Skeletal muscle cell (primary cell): Measurements from ENCODE around the gene CACNA1S.

Experiments used
- DNase-seq: peaks from one replicate; pipeline ENCODE4 v3.0.0-alpha.2; 2010; ENCODE audit warnings: low read depth
- H3K4me3 ChIP-seq: 2 replicates; pipeline ENCODE4 v1.5.1; 2011; ENCODE audit warnings: low read depth, mild to moderate bottlenecking, control low read depth, low read length, moderate library complexity

The CACNA1S gene

DNA sequence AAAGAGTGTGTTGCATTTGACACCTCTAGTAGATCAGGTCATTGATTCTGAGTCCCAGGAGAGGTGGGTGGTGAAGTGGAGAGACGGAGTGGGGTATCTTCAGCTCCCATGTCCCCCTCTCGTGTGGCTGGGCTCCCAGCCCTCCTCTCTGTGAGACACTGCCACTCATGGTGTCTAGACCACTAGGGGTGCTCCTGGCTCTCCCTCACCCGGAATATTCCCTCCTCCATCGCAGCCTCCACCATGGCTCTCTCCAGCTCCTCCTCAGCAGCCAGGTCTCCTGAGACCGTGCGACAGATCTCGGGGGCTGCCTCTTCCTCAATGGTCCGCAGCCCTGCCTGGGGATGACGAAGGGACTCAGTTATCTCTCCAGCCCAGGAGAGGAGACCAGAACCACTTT lies 68.1 kb downstream of the CACNA1S start:
- H3K4me3 ChIP-seq, result no peak overlapping the region
- no peak for DNase-seq

DNA sequence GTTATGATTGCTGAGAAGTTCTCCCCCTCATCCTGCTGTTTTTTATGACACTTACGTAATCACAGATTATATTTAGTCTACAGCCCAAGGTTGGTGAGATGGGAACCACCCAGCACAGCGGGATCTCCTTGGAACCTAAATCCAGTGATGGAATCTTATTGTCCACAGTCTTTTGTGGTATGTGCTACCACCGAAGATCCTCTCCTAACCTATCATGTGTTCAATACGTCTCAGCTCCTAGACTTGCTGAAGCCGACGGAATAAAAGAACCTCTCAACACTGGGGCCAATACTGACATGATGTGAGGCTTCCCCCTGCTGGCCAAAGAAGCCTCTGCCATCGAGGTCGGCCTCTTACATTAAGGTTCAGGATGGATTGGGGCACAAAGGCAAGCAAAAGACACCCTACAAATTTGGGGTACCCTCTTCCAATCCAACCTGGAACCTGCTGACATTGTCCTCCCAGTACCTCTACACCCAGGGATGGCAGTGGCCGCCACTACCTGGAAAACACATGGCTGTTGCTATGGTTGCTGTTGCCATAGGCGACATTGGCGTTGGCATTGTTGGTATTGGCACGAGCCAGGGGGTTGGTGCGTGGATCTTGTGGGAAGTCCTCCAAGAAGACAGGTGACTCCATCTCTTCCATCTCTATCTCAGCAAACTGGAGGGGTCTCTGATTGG lies 69.3 kb downstream of the CACNA1S start:
- no peak for DNase-seq
- no peak overlapping the region for H3K4me3 ChIP-seq

DNA sequence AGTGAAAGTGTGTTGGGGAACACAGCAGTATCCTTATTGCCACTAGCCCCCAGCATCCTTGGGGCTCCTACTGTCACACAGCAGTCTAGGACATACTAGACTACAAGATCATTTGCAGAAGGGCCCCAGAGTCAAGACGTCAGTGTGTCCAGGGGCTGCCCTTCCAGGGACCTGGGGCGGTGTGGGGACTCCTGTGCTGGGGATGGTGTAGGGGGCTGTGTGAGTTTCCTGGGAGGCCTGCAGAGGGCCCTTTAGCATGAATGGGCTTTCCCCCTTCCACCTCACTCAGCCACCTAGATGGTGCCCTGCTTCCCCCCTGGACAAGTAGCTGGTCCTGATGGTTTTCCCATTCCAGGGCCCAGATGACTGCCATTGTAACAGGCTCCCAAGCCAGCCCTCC lies 71.2 kb downstream of the CACNA1S start:
- DNase-seq, result no peak
- no peak overlapping the region for H3K4me3 ChIP-seq

DNA sequence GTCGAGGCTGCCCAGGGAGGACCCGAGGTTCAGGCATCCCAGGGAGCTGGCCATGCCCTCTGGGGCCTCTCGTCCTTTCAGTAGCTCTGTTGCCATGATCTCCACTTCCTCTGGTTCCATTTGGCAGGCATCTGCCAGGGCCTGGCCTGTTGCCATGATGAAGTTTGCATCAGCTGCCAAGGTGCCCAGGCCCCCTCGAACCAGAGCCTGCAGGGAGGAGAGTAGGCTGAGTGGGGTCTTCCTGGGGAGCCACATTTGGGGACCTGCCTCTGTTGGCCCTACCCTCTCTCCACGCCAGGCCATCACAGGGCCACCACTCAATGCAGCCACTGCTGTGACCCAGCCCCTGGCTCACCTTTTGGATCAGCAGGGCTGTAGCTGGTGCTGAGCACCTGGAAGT lies 72.3 kb downstream of the CACNA1S start:
- H3K4me3 ChIP-seq, result no peak overlapping the region
- no peak for DNase-seq

DNA sequence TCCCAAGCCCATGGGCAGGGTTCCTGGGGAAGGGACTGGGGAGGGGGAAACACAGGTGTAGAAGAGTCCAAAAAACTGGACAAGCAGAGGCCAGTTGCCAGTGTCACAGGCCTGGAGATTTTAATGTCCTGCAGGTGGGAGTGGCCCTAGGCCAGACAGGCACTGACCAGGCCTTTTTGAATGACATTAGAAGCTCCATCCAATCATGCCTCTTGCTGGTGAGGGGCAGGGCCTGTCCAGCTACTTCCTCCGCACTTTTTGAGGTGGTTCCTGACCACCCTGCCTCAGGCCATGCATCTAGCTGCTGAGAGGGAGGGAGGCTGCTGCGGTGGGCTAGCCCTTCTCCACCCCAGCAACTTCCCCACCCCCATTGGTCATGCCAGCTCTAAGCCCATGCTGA lies 72.8 kb downstream of the CACNA1S start:
- DNase-seq, result no peak
- no peak overlapping the region for H3K4me3 ChIP-seq

DNA sequence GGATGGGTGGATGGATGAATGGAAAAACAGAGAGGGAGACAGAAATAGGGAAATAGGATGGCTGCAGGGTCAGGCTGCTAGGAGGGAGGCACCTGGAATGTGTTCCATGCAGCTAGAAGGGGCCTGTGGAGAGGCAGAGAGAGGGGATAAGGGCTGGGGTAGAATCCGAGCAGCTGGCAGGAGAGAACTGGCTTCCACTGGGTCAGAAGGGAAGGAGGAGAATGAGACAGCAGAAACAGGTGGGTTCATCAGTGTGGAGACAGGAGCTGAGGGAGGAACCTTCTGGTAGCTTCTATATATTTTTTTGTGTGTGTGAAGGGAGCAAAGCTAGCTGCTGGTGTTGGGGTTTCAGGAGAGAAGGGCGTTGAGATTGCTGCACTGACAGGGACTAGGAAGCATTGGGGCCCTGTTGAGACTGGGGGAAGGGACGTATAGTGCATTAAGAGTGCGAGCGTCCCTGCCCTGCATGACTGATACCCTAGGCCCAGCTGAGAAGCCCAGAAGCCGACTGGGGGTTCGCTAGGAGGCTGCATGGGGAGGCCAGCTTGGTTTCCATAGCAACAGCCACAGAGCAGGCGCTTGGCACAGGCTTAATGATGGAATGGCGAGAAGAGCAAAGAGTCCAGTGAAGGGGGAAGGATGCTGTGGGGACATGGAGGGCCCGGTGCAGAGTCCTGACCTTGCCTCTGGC lies 73.9 kb downstream of the CACNA1S start:
- DNase-seq, result no peak
- no peak overlapping the region for H3K4me3 ChIP-seq

DNA sequence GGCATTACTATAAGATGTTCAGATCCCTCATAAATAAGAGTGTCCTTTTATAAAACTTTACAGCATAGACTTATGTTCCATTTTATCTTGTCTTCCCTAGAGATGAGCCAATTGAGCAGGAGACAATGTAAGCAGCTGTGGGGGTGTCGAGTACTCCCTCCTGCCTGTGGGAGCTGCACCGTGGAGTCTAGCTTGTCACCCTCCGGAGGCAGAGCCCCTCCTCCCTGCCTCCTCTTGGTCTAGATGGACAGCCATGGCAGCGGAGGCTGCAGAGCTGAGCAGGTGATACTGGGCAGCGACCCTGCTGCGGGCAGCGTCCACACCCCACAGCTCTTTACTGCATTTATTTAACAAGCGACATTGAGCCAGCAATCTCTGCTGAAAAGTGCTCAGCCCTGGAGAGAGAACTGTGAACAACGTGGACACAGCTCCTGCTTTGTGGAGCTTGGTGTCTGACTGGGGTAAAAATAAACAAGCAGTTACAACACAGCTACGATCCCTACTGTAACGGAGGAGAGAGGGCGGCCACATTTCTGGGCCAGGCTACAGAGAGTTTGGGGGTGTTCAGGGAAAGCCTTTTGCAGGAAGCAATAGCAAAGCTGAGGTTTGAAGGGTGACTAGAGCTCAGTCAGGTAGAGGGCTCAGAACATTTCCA lies 75.9 kb downstream of the CACNA1S start:
- H3K4me3 ChIP-seq, result no peak overlapping the region
- DNase-seq, result no peak

DNA sequence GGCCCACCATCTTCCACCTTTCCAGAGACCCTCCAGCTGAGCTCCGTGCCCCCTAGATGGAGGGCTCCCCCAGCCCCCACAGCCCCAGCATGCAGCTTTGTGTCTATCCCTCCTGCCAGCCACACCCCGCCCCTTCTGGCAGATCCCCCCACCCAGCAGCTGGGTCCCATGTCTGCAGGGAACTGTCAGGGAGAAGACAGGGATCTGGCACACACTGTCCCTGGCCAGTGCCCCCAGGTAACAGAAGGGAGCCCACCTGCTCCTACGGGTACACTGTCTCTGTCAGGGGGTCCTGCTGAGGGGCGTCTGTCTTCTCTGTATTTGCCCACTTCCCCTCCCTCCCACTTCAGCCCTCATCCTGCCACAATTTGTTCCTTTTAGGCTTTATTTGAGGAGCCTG lies 77.6 kb downstream of the CACNA1S start:
- DNase-seq, result no peak
- no peak overlapping the region for H3K4me3 ChIP-seq

DNA sequence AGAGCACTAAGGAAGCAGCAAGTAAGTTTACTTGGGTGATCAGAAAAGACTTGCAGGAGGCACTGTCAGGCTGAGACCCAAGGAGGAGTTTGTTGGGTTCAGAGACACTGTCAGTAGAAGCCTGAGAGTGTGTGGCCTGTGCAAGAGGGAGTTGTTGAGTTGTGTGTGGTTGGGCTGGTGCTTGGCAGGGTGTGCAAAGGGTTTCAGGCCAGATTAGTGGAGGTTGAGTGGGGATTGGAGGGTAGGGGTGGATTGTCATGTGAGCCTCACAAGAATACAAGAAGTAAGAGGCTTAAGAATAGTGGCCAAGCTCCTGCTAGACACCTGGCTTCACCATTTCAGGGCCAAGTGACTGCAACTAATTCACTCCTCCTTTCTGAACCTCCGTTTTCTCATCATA lies 79.8 kb downstream of the CACNA1S start:
- H3K4me3 ChIP-seq, result no peak overlapping the region
- no peak for DNase-seq

DNA sequence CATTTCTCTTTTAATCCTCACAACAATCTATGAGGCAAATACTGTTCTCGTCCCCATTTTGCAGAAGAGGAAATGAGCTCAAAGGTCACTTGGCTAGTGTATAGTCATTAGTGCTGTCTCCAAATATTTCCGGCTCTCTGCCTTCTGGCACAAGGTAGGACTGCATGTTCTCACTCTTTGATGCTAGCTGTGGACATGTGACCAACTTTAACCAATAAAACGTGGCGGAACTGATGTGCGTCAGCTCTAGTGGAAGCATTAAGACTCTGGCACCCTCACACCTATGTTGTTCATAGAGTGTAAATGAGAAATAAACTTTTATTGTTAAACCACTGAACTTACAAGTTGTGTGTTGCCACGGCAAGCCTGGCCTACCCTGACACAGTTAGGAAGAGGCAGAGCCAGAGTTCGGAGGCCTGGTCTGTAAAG lies 83.8 kb downstream of the CACNA1S start:
- DNase-seq, result no peak
- H3K4me3 ChIP-seq, result no peak overlapping the region

DNA sequence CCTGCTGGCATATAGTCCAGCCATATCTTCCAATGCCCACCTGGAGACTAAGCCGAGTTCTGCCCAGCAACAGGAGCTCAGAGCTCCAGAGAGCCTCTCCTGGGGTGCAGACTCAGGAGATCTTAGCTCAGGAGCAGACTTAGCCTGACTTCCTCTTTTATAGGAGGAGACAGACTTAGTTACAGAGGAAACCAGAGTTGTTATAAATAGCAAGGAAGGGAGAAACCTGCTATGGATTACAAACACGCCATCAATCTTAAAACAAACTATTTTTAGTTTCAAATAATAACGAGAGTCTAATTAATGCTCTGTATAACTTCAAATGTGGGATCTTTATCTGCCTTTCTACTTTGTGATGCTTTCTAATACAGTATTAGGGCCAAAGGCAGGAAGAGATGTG lies 85.4 kb downstream of the CACNA1S start:
- no peak overlapping the region for H3K4me3 ChIP-seq
- DNase-seq, result no peak

DNA sequence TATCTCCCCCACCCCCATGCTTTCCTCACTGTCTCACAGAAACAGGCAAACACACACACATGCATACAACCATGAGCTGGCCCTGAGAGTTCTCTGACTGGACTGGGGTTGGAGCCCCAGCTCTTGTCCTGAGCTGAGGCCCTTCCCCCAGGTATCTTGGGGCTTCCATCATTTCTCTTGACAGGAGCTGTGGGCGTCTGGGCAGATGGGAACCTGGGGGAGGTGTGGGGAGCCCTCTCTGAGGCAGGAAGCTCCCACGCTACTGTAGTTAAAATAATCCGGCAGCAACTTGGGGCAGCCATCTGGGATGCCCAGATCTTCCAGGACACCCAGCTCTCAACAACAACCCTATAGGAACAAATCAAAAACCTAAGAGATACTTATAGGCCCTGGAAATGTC lies 86.0 kb downstream of the CACNA1S start:
- H3K4me3 ChIP-seq, result no peak overlapping the region
- no peak for DNase-seq

DNA sequence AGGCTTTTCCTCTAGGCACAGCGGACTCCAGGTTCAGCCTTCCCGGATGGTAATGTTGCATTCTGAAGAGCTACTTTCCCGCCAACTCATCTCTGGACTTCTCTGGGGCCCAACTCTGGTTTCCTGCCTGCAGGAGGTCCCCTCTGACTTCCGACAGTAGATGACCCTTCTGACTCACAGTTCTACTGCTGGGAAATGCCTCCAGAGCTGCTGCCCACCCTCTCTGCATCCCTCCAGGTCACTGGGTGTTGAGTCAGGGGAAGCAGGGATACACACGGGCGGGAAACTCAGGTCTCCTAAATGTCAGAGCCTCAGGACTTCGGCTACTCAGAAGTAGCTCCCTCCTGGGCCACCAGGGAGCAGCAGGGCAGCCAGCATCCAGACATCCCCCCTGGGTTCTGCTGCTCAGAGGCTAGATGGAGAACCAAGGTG lies 86.6 kb downstream of the CACNA1S start:
- H3K4me3 ChIP-seq, result no peak overlapping the region
- DNase-seq, result peak; percentile 66

DNA sequence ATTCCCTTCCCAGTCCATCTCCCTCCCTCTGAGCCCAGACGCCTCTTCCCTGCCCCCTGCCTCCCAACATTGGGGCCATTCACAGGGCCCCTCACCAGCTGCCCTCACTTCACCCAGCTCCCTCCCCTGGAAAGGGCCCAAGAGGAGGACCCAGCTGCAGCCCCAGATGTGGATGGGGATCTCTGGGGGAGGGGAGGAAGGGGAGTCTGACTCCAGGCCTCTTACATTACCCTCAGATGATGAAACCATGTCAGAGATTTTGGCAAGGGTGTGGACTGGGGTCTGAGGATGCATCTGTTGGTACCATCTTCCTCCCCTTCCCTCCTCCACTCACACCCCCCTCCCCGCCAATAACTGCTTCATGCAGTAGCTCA lies 87.6 kb downstream of the CACNA1S start:
- no peak for DNase-seq
- no peak overlapping the region for H3K4me3 ChIP-seq

DNA sequence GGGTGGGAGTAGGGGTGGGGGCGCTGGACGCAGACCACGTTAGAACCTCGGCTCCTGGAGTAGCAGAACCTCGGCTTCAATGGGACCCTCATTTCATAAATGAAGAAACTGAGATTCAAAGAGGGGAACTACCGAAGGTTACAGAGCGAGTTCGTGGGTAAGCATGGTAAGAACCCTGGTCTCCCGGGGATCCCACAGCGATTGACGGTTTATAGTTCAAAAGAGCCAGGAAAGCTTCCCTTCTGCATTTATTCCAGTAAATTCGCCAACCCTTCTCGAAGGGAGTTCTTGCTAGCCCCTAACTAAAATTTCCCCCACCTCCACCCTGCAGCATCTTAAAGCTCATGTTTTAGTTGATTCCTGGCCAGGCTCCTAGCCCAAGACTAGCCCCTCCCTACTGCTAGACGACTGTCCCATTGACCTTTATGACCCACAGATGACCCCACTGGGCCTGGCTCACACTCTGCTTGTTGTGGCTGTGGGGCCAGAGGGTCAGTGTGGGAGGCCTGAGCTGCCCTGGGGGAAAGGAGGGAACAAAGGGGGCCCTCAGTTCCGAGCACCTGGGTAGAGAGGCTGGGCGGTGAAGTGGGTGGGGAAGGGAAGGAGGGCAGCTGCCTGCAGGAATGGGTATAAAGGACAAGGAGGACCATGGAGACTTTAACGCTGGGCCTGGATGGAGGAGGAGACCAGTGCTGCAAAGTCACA lies 88.2 kb downstream of the CACNA1S start:
- no peak overlapping the region for H3K4me3 ChIP-seq
- no peak for DNase-seq

DNA sequence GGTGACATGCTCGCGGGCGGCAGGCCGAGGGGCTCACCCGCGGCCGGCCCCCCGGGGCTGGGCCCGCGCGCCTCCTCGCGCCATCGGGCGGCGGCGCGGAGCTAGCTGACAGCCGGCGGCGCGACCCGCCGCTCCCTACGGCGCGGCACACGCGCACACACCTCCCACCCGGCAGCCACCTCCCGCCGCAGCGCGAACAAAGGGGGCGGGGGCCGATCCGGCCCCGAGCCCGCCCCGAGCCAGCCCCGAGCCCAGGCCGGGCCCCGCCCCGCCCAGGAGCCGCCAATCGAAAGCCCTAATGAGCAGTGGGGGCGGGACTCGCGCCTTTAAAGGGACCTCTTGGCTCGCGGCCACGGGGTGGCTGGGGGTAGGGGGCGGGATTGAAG lies 88.7 kb downstream of the CACNA1S start, which contains the start of gene KIF21B:
Gene KIF21B, minus strand, starts transcription at position 198 of the 386 bp plus-strand sequence. CDS start 331 bp downstream, outside the sequence.
- peak within 1 kb of the TSS; percentile 55 for H3K4me3 ChIP-seq
- DNase-seq, result no peak

DNA sequence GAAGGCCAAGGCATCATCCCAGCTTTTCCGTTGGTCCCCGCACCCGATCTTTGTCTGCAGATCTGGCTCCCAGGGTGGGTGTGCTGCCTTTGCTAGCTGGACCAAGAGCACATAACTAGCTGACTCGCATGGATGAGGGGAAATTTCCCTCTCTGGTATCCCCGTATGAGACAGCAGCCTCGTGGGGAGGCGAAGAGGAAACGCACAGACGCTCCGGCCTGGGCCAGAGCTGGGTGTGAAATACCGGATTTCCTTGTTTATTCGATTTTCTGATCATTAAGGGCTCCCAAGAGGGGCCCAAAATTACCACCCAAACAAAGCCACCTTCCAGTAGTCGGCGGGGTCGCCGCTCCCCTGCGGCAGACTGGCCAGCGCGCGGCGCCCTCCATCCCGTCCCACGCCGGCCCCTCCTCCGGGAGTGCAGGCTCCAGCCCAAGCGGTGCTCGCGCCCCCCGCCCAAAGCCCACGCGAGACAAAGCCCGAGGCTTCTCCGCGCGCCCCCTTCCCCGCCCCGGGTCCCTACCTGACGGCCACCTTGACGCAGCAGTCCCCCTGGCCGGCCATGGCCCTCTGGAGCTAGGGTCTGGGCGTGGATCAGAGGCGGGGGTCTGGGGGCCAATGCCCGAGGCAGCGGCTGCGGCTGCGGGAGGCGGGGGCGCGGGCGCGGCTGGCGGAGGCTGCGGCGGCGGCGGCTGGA lies 89.3 kb downstream of the CACNA1S start:
- no peak for DNase-seq
- H3K4me3 ChIP-seq, result peak overlapping the region; percentile 55

DNA sequence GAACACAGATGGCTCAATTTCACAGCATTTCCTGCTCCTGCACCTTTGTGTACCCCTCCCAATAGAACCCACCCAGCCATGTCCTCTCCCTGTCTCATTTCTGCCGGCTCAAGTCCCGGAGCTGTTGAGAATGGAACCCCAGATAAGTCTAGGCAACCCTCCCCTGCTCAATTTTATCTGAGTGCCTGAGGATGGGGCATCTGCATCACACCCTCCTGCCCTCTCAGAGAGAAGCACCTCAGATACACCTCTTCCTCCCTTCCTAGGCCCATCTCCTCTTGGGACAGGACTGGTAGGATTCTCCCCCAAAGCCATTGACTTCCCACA lies 89.8 kb downstream of the CACNA1S start:
- no peak for DNase-seq
- H3K4me3 ChIP-seq, result peak overlapping the region; percentile 55

DNA sequence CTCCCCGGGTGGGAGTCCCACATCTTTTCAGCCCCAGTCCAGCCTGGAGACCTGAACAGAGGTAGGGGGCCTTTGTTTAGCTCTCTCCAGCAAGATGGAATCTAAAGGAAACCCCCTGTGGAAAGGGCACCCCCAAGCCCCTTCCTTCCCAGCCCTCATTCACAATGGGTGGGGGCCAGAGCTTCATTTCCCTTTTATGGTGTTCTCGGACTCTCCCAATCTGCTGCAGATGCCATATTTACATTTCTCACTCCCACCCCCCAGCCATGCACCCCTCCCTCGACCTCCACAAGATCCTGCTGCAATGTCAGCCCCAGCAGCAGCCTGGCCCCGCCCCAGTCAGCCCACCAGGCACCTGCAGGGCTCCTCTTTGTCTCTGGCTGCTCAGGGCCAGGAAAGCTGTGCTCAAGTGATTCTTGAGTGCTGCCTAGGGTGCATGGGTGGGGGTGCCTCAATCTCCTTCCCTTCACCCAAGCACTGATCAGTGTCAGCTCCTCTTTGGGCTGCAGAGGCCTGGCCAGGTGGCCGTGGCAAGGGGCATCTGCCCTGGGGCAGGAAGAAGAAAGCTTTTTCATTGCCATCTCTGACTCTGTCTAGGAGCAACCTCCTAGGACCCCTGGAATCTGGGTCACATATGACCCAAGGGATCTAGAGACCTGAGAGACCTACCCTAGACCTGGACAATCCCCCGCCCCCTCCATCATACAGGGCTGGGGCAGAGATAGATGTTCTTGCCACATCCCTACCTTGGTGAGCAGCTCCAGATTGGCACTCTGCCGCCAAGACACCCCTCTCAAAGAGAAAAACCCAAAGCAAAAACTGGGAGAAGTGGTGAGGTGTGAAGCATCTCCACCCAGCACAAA lies 90.4 kb downstream of the CACNA1S start:
- no peak overlapping the region for H3K4me3 ChIP-seq
- DNase-seq, result no peak
